ENCODE measurements around the gene TFCP2. TPM values are rescaled to one million over a fixed set of nuclear protein-coding genes. Genes with fewer than 3 reads are reported as not detected.
"Not testable (repeated sequence)": the region's sequence is repeated elsewhere in the genome, so short reads cannot be mapped to it uniquely, and the experiment has no call there.

Gene TFCP2
- 10 to 100 TPM in 2 of 3 donors, 1 to 10 TPM in 1; 7.2 to 11.5 (median 11.4) TPM for polyA plus RNA-seq

- peak within 1 kb of the TSS; percentile 91 for H3K27ac ChIP-seq (ENCODE audit: low read depth, low read length)
- WGBS, 3 donors: 0 to 5% (median 1%) methylated on average over 58 of the region's 58 CpGs
Measured at GRCh38 chr12:51172515-51173431, at the start of gene TFCP2. Gene TFCP2 (minus strand): TSS chr12:51173135. CDS start chr12:51172422, 713 bp downstream.

- H3K27ac ChIP-seq (ENCODE audit: low read depth, low read length): no peak overlapping the region
- WGBS, 3 donors: 24 to 63% (median 55%) methylated on average over 7 of the region's 7 CpGs
Measured at GRCh38 chr12:51222461-51222860, 49.5 kb upstream of the TFCP2 start.

GRCh38 chr12:51219857-51220256 is 46.9 kb upstream of the TFCP2 start:
- H3K27ac ChIP-seq (ENCODE audit: low read depth, low read length): not testable (repeated sequence)
- WGBS, 3 donors: 70 to 88% (median 87%) methylated on average over 12 of the region's 12 CpGs

GRCh38 chr12:51219322-51219721 is 46.4 kb upstream of the TFCP2 start:
- 31 to 87% (median 86%) methylated on average over 5 of the region's 5 CpGs for WGBS, 3 donors
- H3K27ac ChIP-seq (ENCODE audit: low read depth, low read length): no peak overlapping the region

GRCh38 chr12:51218607-51219161 is 45.7 kb upstream of the TFCP2 start:
- H3K27ac ChIP-seq (ENCODE audit: low read depth, low read length): peak overlapping the region; percentile 73
- 17 to 65% (median 60%) methylated on average over 10 of the region's 10 CpGs for WGBS, 3 donors

GRCh38 chr12:51217968-51218606 is 45.2 kb upstream of the TFCP2 start, which contains the start of gene POU6F1:
Gene POU6F1 (minus strand): TSS chr12:51218062. CDS start chr12:51206836, 11,226 bp downstream.
- peak within 1 kb of the TSS; percentile 73 for H3K27ac ChIP-seq (ENCODE audit: low read depth, low read length)
- 0 to 1% (median 1%) methylated on average over 28 to 35 of the region's 35 CpGs for WGBS, 3 donors

GRCh38 chr12:51217133-51217967 is 44.4 kb upstream of the TFCP2 start:
- whole genome bisulfite sequencing, 3 donors: 1 to 2% (median 1%) methylated on average over 55 to 81 of the region's 81 CpGs
- peak overlapping the region; percentile 72 for H3K27ac ChIP-seq (ENCODE audit: low read depth, low read length)

- 23 to 48% (median 31%) methylated on average over 7 of the region's 7 CpGs for WGBS, 3 donors
- no peak overlapping the region for H3K27ac ChIP-seq (ENCODE audit: low read depth, low read length)
Measured at GRCh38 chr12:51216642-51217041, 43.7 kb upstream of the TFCP2 start.

GRCh38 chr12:51214895-51215294 is 42.0 kb upstream of the TFCP2 start:
- no peak overlapping the region for H3K27ac ChIP-seq (ENCODE audit: low read depth, low read length)
- WGBS, 3 donors: 88 to 99% (median 97%) methylated on average over 5 of the region's 5 CpGs

- 59 to 72% (median 69%) methylated on average over 2 of the region's 2 CpGs for WGBS, 3 donors
- H3K27ac ChIP-seq (ENCODE audit: low read depth, low read length): no peak overlapping the region
Measured at GRCh38 chr12:51210690-51211395, 37.9 kb upstream of the TFCP2 start.

GRCh38 chr12:51209259-51209658 is 36.3 kb upstream of the TFCP2 start:
- WGBS, 3 donors: 91 to 95% (median 93%) methylated on average over 2 of the region's 2 CpGs
- H3K27ac ChIP-seq (ENCODE audit: low read depth, low read length): no peak overlapping the region

GRCh38 chr12:51208016-51208660 is 35.2 kb upstream of the TFCP2 start:
- no peak overlapping the region for H3K27ac ChIP-seq (ENCODE audit: low read depth, low read length)
- 86 to 95% (median 94%) methylated on average over 7 of the region's 7 CpGs for WGBS, 3 donors

GRCh38 chr12:51205350-51205749 is 32.4 kb upstream of the TFCP2 start:
- no peak overlapping the region for H3K27ac ChIP-seq (ENCODE audit: low read depth, low read length)
- 92 to 99% (median 97%) methylated on average over 6 of the region's 6 CpGs for whole genome bisulfite sequencing, 3 donors

GRCh38 chr12:51202718-51203117 is 29.8 kb upstream of the TFCP2 start:
- H3K27ac ChIP-seq (ENCODE audit: low read depth, low read length): no peak overlapping the region
- WGBS, 3 donors: 89 to 91% (median 91%) methylated on average over 5 of the region's 5 CpGs

- H3K27ac ChIP-seq (ENCODE audit: low read depth, low read length): no peak overlapping the region
- WGBS, 3 donors: 94 to 95% (median 94%) methylated on average over 9 of the region's 9 CpGs
Measured at GRCh38 chr12:51200806-51201205, 27.9 kb upstream of the TFCP2 start.

- no peak overlapping the region for H3K27ac ChIP-seq (ENCODE audit: low read depth, low read length)
- 87 to 93% (median 91%) methylated on average over 7 of the region's 7 CpGs for WGBS, 3 donors
Measured at GRCh38 chr12:51200156-51200555, 27.2 kb upstream of the TFCP2 start.

GRCh38 chr12:51199366-51199945 is 26.5 kb upstream of the TFCP2 start:
- no peak overlapping the region for H3K27ac ChIP-seq (ENCODE audit: low read depth, low read length)
- WGBS, 3 donors: 90 to 96% (median 91%) methylated on average over 10 of the region's 10 CpGs

Data from adipose tissue (tissue), 3 donors.